HG02970 (cell line): ENCODE data around the gene APBA1.
A peak's percentile ranks its signal among the peaks of the same experiment; 100 is the strongest.

Experiments
- ATAC-seq: cut with Tn5 transposase; IDR thresholded peaks from one replicate; pipeline ENCODE4 v1.9.1; 2021; ENCODE audit warnings: mild to moderate bottlenecking, moderate library complexity, moderate number of reproducible peaks; ENCODE audit not compliant: unreplicated experiment, low FRiP score

The APBA1 gene

GRCh38 chr9:69671879-69672595 lies at the start of gene APBA1:
Gene APBA1 (minus strand): TSS chr9:69672371.
- ATAC-seq = peak; percentile 25

- no peak for ATAC-seq
Observed at GRCh38 chr9:69719983-69720382, 47.8 kb upstream of the APBA1 start.

DNA sequence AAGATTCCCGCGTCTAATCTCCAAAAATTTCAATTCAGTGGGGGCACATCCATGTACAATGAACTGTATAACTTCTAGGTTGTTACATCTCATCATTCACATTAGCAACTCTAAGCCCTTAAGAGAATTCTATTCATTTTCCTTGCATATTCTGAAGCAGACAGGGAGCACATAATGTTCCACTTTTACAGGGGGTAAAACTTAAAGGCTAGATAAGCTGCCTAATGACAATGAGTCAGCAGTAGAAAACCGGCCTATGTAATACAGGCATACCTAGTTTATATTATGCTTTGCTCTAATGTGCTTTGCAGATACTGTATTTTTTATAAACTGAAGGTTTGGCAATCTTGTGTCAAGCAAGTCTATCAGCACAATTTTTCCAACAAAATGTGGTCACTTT lies 47.2 kb upstream of the APBA1 start:
- no peak for ATAC-seq

GRCh38 chr9:69718218-69718617 lies 46.0 kb upstream of the APBA1 start:
- no peak for ATAC-seq

DNA sequence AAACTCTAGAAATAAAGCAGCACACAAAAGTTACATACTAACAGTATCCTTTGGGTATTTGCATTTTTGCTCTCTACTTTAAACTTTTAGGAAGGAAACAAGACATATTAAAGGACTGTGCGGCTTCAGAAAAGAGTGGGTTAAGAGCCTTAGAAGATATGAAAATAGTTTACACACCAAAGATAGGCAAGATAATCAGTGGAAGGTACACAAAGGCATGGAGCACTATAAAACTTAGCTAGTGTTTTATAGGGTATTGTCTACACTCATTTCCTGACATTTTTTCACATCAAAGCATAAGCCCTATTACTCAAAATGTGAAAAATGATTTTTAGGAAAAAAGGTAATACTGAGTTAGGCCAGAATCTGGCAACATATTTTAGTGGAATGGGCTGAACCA lies 43.7 kb upstream of the APBA1 start:
- ATAC-seq = no peak

- ATAC-seq = no peak
Observed at GRCh38 chr9:69715096-69715495, 42.9 kb upstream of the APBA1 start.

DNA sequence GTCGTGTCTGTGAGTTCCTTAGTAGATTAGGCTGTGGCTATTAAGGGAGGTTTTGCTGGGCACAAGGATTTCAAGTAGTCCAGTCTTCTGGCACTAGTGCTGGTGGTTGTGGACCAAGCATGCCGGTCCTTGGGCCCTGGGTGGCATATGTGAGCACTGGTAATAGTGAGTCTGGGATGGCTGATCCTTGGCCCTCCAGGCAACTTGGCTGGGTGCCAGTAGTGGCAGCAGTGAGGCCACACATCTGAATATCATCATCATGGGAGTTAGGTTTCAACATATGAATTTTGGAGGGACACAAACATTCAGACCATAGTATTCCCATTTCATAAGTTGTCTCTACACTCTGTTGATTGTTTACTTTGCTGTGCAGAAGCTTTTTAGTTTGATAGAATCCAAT lies 25.3 kb upstream of the APBA1 start:
- no peak for ATAC-seq

- ATAC-seq = no peak
Observed at GRCh38 chr9:69696802-69697201, 24.6 kb upstream of the APBA1 start.

DNA sequence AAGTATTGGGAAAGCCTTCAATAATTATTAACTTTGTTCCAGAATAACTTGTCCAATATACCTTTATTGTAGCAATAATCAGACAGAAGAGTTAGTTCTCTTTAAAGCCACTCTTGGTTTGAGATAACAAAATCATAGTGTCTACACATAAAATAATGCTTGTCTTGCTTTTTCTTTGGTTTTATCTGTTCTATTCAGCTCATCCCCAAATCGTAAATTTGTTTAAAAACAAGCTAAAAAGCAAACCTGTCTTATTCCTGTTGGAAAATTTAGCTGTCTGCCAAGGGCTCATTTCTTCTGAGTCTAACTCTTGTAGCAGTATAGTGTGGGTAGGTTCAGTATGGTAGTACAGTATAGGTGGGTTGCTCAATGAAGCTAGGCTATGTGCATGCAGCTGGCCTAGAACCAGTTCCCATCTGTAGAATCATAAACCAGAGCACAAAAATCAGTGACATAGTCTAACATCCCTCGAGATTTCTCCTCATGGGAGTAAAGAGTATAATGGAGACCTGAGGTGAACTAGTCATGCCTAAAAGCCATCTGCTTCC lies 17.9 kb upstream of the APBA1 start:
- no peak for ATAC-seq

- no peak for ATAC-seq
Observed at GRCh38 chr9:69683927-69684326, 11.8 kb upstream of the APBA1 start.

DNA sequence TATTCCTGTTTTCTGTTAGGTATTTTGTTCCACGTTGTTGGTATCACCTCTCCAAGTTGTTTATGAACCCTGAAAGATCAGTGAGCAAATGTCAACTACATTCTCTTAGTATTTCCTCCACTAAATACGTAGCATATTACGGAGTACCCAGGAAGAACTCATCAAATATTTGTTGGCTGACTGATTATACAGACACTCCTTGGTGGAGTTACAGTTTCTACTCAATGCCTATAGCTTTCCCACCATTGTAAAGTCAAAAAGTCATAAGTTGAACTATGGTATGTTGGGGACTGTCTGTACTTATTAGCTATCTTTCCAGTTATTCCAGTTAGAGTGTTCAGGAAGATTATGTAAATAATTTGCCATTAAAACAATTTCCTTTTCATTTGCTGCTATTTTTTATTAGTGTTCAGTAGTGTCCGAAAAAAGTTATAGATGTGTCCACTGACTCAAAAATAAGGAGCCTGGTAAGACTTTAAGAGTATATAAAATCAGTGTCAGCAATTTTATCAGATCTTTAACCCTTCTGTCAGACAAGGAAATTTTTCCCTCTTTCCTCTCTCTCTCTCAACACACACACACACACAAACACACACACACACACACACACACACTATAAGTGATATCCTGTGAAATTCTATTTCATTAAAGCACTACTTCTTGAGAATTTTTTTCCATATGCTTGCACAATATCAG lies 6.8 kb upstream of the APBA1 start:
- ATAC-seq = no peak

GRCh38 chr9:69677931-69678330 lies 5.8 kb upstream of the APBA1 start:
- no peak for ATAC-seq

DNA sequence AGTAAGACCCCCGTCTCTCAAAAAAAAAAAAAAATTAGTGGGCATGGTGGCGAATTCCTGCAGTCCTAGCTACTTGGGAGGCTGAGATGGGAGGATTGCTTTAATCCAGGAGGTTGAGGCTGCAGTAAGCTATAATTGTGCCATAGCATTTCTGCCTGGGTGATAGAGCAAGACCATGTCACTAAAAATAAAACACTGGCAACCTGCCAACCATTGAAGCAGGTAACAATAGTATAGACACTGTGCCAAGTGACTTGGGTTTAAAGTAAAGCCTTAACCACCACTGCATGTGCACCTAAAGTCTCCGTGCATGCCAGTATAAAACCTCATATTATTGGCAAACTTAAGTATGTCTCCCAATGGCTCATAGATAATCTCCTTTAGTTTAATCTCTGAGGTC lies 3.4 kb upstream of the APBA1 start:
- ATAC-seq = no peak

GRCh38 chr9:69674716-69675438 lies 2.7 kb upstream of the APBA1 start:
- ATAC-seq = no peak

GRCh38 chr9:69674112-69674685 lies 2.0 kb upstream of the APBA1 start:
- ATAC-seq = no peak

DNA sequence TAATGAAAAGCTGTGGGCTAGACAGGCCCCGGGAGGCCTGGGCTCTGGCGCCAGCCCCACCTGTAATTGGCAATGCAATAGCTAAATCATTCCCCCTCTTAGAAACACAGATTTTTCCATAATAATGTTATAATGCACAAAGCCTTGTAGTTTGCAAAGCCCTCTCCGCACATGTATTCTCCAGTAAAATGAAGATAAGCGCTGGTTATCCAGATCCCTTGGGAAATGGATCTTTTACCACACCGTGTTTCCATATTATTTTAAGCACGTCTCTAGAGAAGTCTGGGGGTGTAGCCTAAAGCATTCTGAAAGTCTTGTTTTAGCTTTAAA lies 1.1 kb upstream of the APBA1 start:
- ATAC-seq = no peak

DNA sequence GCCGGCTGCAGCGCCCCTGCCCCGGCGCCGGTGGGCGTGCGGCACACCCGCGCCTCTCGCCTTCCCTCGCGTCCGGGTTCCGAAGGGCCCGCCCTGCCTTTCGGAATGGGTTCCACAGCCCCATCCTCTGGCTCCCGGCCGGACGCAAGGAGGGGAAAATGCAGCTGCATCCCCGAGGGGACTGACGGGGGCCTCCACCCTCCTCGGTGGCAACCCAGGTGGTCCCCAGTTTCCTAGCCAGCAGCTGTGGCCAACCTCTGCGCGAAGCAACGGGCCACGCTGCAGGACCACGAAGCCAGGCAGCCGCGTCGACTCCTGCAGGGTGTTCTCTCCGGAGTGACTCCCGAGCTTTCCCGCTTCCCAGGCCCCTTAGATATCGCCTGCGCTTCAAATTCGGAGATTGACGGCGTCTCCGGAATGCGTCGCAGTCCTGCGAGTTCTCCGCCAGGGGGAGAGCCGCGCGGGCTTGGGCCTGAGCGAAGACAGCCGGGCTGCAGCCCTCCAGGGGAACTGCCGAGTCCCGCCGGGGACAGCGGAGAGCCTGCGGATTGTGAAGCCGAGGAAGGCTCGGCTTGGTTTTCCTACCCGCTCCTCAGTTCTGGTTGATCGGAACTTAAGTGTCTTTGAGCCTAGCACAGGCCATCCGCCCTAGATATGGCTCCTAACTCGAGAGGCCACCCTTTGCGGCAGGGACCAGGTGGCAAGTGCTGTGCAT lies 582 bp upstream of the APBA1 start:
- peak; percentile 87 for ATAC-seq

DNA sequence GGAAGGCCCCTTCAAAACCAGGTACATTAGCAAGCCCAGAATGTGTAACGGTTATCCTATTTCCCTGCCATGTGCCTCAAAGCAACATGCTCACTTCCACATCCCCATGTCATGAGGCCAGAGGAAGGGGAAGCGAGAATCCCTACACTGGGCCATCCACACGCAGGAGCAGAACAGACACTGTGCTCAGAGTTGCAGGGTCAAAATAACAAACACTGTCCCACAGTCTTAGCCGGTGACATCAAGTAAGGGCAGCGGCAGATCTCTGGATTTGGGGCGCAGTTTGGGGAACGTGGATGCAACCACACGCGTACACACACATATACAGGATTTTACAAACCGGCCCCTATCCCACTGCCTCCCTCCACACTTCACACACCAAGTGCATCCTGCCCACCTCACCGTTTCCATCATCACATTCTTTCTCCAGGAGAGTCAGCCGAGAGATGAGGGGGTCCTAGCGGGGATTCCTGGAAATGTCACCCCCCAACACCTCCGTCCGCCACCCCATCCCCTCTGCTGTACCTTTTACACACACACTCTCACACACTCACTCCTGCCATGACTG lies 776 bp downstream of the APBA1 start:
- ATAC-seq = no peak

DNA sequence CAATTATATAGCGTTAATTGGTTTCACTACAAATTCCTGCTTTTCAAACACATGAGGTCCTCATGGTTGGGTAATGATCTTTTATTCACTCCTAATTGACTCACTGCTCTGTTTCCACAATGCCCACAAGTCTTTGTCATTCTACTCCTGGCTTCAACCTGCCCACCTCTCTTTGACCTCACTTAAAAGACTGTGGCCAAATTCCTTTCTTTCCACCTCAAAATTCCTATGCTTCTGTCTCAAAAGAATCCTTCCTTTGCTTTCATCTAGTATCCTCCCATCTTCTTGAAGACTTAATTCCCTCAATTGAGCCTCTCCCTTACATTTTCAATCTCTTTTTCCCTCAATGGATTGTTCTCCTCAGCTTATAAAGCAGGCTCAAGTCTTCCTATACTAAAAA lies 4.9 kb downstream of the APBA1 start:
- no peak for ATAC-seq

GRCh38 chr9:69660304-69660703 lies 11.9 kb downstream of the APBA1 start:
- ATAC-seq = no peak
